ENCODE measurements around the gene DDX42.

The DDX42 gene

GRCh38 chr17:63774141-63774968, at the start of gene DDX42:
TSS of gene DDX42 (plus strand) at chr17:63774170. CDS start at chr17:63787050, 12,880 bp downstream.
- peak; percentile 87 for DNase-seq (ENCODE audit: low read depth)

GRCh38 chr17:63735691-63736090, 38.3 kb upstream of the DDX42 start:
- no peak for DNase-seq (ENCODE audit: low read depth)

- DNase-seq (ENCODE audit: low read depth), result no peak
Observed at GRCh38 chr17:63740464-63741142, 33.4 kb upstream of the DDX42 start.

GRCh38 chr17:63741143-63741407, 32.9 kb upstream of the DDX42 start:
- DNase-seq (ENCODE audit: low read depth), result no peak

GRCh38 chr17:63741408-63742173, 32.4 kb upstream of the DDX42 start, which contains the start of gene STRADA:
TSS of gene STRADA (minus strand) at chr17:63741799. CDS start at chr17:63728369, 13,430 bp downstream.
- DNase-seq (ENCODE audit: low read depth), result peak; percentile 99

- no peak for DNase-seq (ENCODE audit: low read depth)
Observed at GRCh38 chr17:63751806-63752205, 22.2 kb upstream of the DDX42 start.

- DNase-seq (ENCODE audit: low read depth), result no peak
Observed at GRCh38 chr17:63752707-63753106, 21.3 kb upstream of the DDX42 start.

GRCh38 chr17:63753215-63753614, 20.8 kb upstream of the DDX42 start:
- DNase-seq (ENCODE audit: low read depth), result no peak

- no peak for DNase-seq (ENCODE audit: low read depth)
Observed at GRCh38 chr17:63754046-63754445, 19.9 kb upstream of the DDX42 start.

- DNase-seq (ENCODE audit: low read depth), result no peak
Observed at GRCh38 chr17:63758428-63758827, 15.5 kb upstream of the DDX42 start.

- no peak for DNase-seq (ENCODE audit: low read depth)
Observed at GRCh38 chr17:63760771-63761539, 13.0 kb upstream of the DDX42 start.

GRCh38 chr17:63762161-63763078, 11.6 kb upstream of the DDX42 start:
- no peak for DNase-seq (ENCODE audit: low read depth)

GRCh38 chr17:63764716-63765115, 9.3 kb upstream of the DDX42 start:
- DNase-seq (ENCODE audit: low read depth), result no peak

GRCh38 chr17:63766754-63767153, 7.2 kb upstream of the DDX42 start:
- no peak for DNase-seq (ENCODE audit: low read depth)

- no peak for DNase-seq (ENCODE audit: low read depth)
Observed at GRCh38 chr17:63768433-63768832, 5.5 kb upstream of the DDX42 start.

- no peak for DNase-seq (ENCODE audit: low read depth)
Observed at GRCh38 chr17:63772801-63773271, 1.1 kb upstream of the DDX42 start.

GRCh38 chr17:63773272-63774140, 464 bp upstream of the DDX42 start, which contains the start of gene CCDC47:
TSS of gene CCDC47 (minus strand) at chr17:63773597. CDS start at chr17:63766175, 7,422 bp downstream.
- DNase-seq (ENCODE audit: low read depth), result peak; percentile 97

- DNase-seq (ENCODE audit: low read depth), result no peak
Observed at GRCh38 chr17:63774969-63775265, 947 bp downstream of the DDX42 start.

- no peak for DNase-seq (ENCODE audit: low read depth)
Observed at GRCh38 chr17:63775420-63775819, 1.4 kb downstream of the DDX42 start.

GRCh38 chr17:63780507-63780906, 6.5 kb downstream of the DDX42 start:
- DNase-seq (ENCODE audit: low read depth), result no peak
